PC-3 (cell line): ENCODE results near the gene DAB1. TPM values are rescaled to one million over a fixed set of nuclear protein-coding genes. Genes with fewer than 3 reads are reported as not detected.

Source experiments
- ATAC-seq: fragments of 200-7000 bp; cut with Tn5 transposase; 2 replicates; pipeline ENCODE4 v1.9.1; 2020; ENCODE audit warnings: mild to moderate bottlenecking, moderate library complexity
- BruUV-seq: library from RNA; stranded (reverse); fragments of 400-500 nt; replicated peaks from 2 replicates; lab custom pipeline; 2021; lab: Mats Ljungman, UMichigan
- CTCF ChIA-PET: fragments of 300-600 bp; sonication (Branson Sonifier 250); formaldehyde crosslinking; loops from one replicate; lab custom pipeline; 2022; ENCODE audit warnings: antibody characterized with exemption; lab: Charles Lee
- POLR2A ChIA-PET: fragments of 300-600 bp; sonication (Branson Sonifier 250); formaldehyde crosslinking; loops from one replicate; lab custom pipeline; 2022; ENCODE audit warnings: antibody characterized with exemption; ENCODE audit not compliant: unreplicated experiment; lab: Charles Lee
- DNase-seq: peaks from one replicate; pipeline ENCODE4 v3.0.0-alpha.2; 2015
- H2AFZ ChIP-seq: fragments of 300-600 bp; sonication (generic); 2 replicates; pipeline ENCODE4 v1.6.0; 2016; ENCODE audit warnings: antibody characterized with exemption, low read length
- H3F3A ChIP-seq: fragments of 300-600 bp; sonication (generic); one replicate; pipeline ENCODE4 v1.6.0; 2017; ENCODE audit warnings: antibody characterized with exemption, low read length, control low read depth, mild to moderate bottlenecking; ENCODE audit not compliant: unreplicated experiment
- H3K27ac ChIP-seq: fragments of 300-600 bp; sonication (generic); 2 replicates; pipeline ENCODE4 v1.5.1; 2016; ENCODE audit warnings: mild to moderate bottlenecking, low read length
- H3K27me3 ChIP-seq: fragments of 300-600 bp; sonication (generic); 2 replicates; pipeline ENCODE4 v1.6.1; 2016; ENCODE audit warnings: low read length, mixed read lengths
- H3K36me3 ChIP-seq: fragments of 300-600 bp; sonication (generic); 2 replicates; pipeline ENCODE4 v1.6.1; 2016; ENCODE audit warnings: low read depth, mixed run types, low read length, mixed read lengths
- H3K4me1 ChIP-seq: fragments of 300-600 bp; sonication (generic); 2 replicates; pipeline ENCODE4 v1.5.1; 2016; ENCODE audit warnings: low read length; ENCODE audit not compliant: insufficient read depth
- H3K4me2 ChIP-seq: fragments of 300-600 bp; sonication (generic); 2 replicates; pipeline ENCODE4 v1.6.0; 2016; ENCODE audit warnings: low read length
- H3K4me3 ChIP-seq: fragments of 300-600 bp; sonication (generic); 2 replicates; pipeline ENCODE4 v1.5.1; 2016; ENCODE audit warnings: mild to moderate bottlenecking, low read length, mixed read lengths
- H3K79me2 ChIP-seq: fragments of 300-600 bp; sonication (generic); 2 replicates; pipeline ENCODE4 v1.6.1; 2017; ENCODE audit warnings: low read length, mixed read lengths
- H3K9ac ChIP-seq: fragments of 300-600 bp; sonication (generic); 2 replicates; pipeline ENCODE4 v1.6.0; 2016; ENCODE audit warnings: mild to moderate bottlenecking, low read length
- H3K9me2 ChIP-seq: fragments of 300-600 bp; sonication (generic); replicated peaks from 2 replicates; pipeline ENCODE4 v1.6.1; 2016; ENCODE audit warnings: mixed run types, low read length, mixed read lengths
- H3K9me3 ChIP-seq: fragments of 300-600 bp; sonication (generic); 2 replicates; pipeline ENCODE4 v1.6.1; 2016; ENCODE audit warnings: low read length, mixed read lengths
- H4K20me1 ChIP-seq: fragments of 300-600 bp; sonication (generic); 2 replicates; pipeline ENCODE4 v1.6.1; 2016; ENCODE audit warnings: low read length, mixed read lengths
- EZH2 ChIP-seq: fragments of 300-600 bp; sonication (generic); IDR thresholded peaks from one replicate; pipeline ENCODE4 v1.6.1; 2017; ENCODE audit warnings: antibody characterized with exemption, mild to moderate bottlenecking, low read length; ENCODE audit not compliant: unreplicated experiment
- EZH2phosphoT487 ChIP-seq: fragments of 300-600 bp; sonication (generic); IDR thresholded peaks from 2 replicates; pipeline ENCODE4 v1.6.1; 2018; ENCODE audit warnings: mild to moderate bottlenecking, antibody characterized with exemption, low read length, borderline replicate concordance
- intact Hi-C: fragments of 100-400 bp; cut with micrococcal nuclease; formaldehyde crosslinking; loops from 2 replicates; pipeline ENCODE4 v1.9.0; 2023
- total RNA-seq: library from RNA; depleted of rRNA; stranded (reverse); fragments of >200 nt; gene quantifications from 2 replicates; pipeline ENCODE4 v1.2.3, GENCODE V29; 2014
- TF ChIP-seq, protein P1 (sequence below): fragments of 300-600 bp; sonication (generic); conservative IDR thresholded peaks from 2 replicates; pipeline ENCODE4 v1.5.1; 2017; ENCODE audit warnings: antibody characterized with exemption, low read depth, mild to moderate bottlenecking, low read length

The DAB1 gene
- total RNA-seq, 1 experiment from 2014 or later, result not detected

DNA sequence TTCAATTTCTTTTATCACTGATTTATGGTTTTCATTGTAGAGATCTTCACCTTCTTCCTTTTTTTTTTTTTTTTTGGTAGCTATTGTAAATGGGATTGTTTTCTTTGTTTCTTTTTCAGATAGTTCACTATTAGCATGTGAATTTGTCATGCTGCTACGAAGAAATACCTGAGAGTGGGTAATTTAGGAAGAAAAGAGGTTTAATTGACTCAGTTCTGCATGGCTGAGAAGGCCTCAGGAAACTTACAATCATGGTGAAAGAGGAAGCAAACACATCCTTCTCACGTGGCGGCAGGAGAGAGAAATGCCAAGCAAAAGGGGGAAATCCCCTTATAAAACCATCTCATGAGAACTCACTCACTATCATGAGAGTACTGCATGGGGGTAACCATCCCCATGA is 66.4 kb downstream of the DAB1 start:
- H3K4me3 ChIP-seq, result no peak overlapping the region
- BruUV-seq, result no TSS peak
- ATAC-seq (no peak), DNase-seq (no peak)
- H3K79me2 ChIP-seq, result no peaks in the 10 kb centered on the region
- H3K36me3 ChIP-seq, result no peaks in the 10 kb centered on the region
- H3K27me3 ChIP-seq, result peaks cover 9% of the 10 kb centered on the region
- intact Hi-C loops, result no loop called here
- H4K20me1 ChIP-seq, result no peaks in the 10 kb centered on the region
- no peaks in the 10 kb centered on the region for H3F3A ChIP-seq
- no peaks in the 10 kb centered on the region for H3K4me1 ChIP-seq
- no peak overlapping the region for H3K27ac ChIP-seq
- ChIA-PET POLR2A (no interaction called here), CTCF (no interaction called here)
- no peak overlapping the region for H2AFZ ChIP-seq
- no peak overlapping the region for H3K4me2 ChIP-seq
- no peaks in the 10 kb centered on the region for H3K9me3 ChIP-seq
- TF ChIP-seq EZH2, result no peak
- TF ChIP-seq, protein P1, sequence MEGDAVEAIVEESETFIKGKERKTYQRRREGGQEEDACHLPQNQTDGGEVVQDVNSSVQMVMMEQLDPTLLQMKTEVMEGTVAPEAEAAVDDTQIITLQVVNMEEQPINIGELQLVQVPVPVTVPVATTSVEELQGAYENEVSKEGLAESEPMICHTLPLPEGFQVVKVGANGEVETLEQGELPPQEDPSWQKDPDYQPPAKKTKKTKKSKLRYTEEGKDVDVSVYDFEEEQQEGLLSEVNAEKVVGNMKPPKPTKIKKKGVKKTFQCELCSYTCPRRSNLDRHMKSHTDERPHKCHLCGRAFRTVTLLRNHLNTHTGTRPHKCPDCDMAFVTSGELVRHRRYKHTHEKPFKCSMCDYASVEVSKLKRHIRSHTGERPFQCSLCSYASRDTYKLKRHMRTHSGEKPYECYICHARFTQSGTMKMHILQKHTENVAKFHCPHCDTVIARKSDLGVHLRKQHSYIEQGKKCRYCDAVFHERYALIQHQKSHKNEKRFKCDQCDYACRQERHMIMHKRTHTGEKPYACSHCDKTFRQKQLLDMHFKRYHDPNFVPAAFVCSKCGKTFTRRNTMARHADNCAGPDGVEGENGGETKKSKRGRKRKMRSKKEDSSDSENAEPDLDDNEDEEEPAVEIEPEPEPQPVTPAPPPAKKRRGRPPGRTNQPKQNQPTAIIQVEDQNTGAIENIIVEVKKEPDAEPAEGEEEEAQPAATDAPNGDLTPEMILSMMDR, result no peak
- no peak for TF ChIP-seq EZH2phosphoT487
- H3K9ac ChIP-seq, result no peak overlapping the region
- no peaks in the 10 kb centered on the region for H3K9me2 ChIP-seq

DNA sequence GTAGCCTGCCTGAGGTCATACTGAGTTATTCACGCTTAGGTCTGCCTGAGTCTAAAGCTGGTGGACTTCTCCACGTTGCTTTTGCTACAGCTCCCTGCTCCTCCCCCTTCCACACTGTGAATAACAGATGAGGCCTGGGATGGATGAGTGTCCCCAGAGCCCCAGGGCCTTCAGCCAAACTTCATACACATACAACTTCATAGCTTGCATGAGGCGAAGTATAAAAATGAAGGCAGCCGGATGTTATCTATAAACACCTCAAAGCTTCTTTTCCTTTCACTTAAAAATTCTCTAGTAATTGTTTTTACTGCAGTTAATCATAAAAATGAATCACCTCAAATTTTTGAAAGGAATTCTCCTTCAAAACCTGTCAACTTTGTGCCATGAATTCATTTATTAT is 70.2 kb downstream of the DAB1 start:
- no peak overlapping the region for H2AFZ ChIP-seq
- no peak overlapping the region for H3K4me3 ChIP-seq
- H3K27ac ChIP-seq, result no peak overlapping the region
- no peaks in the 10 kb centered on the region for H4K20me1 ChIP-seq
- no peaks in the 10 kb centered on the region for H3K79me2 ChIP-seq
- no peaks in the 10 kb centered on the region for H3K4me1 ChIP-seq
- no peaks in the 10 kb centered on the region for H3K27me3 ChIP-seq
- TF ChIP-seq EZH2, result no peak
- TF ChIP-seq, protein P1, result no peak
- no peak for TF ChIP-seq EZH2phosphoT487
- no peaks in the 10 kb centered on the region for H3F3A ChIP-seq
- intact Hi-C loops, result no loop called here
- H3K9me2 ChIP-seq, result no peaks in the 10 kb centered on the region
- no peak for DNase-seq
- no peaks in the 10 kb centered on the region for H3K36me3 ChIP-seq
- H3K9me3 ChIP-seq, result no peaks in the 10 kb centered on the region
- ChIA-PET POLR2A (no interaction called here), CTCF (no interaction called here)
- no TSS peak for BruUV-seq
- no peak overlapping the region for H3K9ac ChIP-seq
- ATAC-seq, result no peak
- H3K4me2 ChIP-seq, result no peak overlapping the region

DNA sequence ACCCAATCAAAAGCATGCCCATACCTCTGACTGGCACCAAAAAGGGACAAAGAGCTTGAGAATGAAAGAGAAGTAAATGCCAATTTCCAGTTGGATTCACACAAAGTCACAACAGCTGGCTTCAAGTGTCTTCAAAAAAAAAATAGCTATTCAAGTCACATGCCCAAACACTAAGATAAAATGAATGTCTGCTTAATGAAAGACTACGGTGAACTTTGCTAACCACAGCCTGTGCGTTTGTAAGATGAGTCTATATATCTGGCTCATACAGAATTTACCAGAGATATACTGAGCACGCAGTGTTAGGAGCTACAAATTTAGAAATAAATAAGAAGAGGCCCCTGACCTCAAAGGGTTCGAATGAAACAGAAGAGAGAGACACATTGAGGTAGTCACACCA is 73.2 kb downstream of the DAB1 start:
- Histone ChIP-seq H3K4me1 (no peaks in the 10 kb centered on the region), H3K79me2 (no peaks in the 10 kb centered on the region), H3K9me2 (no peaks in the 10 kb centered on the region), H4K20me1 (no peaks in the 10 kb centered on the region), H3K27ac (no peak overlapping the region), H3K9ac (no peak overlapping the region), H3K4me2 (no peak overlapping the region), H3K4me3 (no peak overlapping the region), H3K9me3 (no peaks in the 10 kb centered on the region), H3F3A (no peaks in the 10 kb centered on the region), H3K36me3 (no peaks in the 10 kb centered on the region), H3K27me3 (0 out of 2 replicates have a peak, but pooled peaks cover 11% of the 10 kb centered on the region), H2AFZ (no peak overlapping the region)
- no TSS peak for BruUV-seq
- no peak for DNase-seq
- no peak for TF ChIP-seq EZH2phosphoT487
- TF ChIP-seq EZH2, result no peak
- TF ChIP-seq, protein P1, result no peak
- CTCF ChIA-PET, result no interaction called here
- POLR2A ChIA-PET, result no interaction called here
- intact Hi-C loops, result no loop called here
- no peak for ATAC-seq
